WTC11 (cell line): Measurements from ENCODE around the gene CACNB1. TPM values are rescaled to one million over a fixed set of nuclear protein-coding genes. Genes with fewer than 3 reads are reported as not detected.

Experiments
- ATAC-seq: fragments of 200-7000 bp; cut with Tn5 transposase; 2 replicates; pipeline ENCODE4 v1.10.0; 2021; ENCODE audit warnings: mild to moderate bottlenecking, moderate library complexity
- CTCF ChIA-PET: fragments of 300-600 bp; sonication (Branson Sonifier 250); formaldehyde crosslinking; loops from one replicate; lab custom pipeline; 2021; ENCODE audit warnings: antibody characterized with exemption; lab: Charles Lee
- POLR2A ChIA-PET: fragments of 350-600 bp; sonication (Branson Sonifier 250); formaldehyde crosslinking; loops from one replicate; lab custom pipeline; 2021; ENCODE audit warnings: antibody characterized with exemption; lab: Charles Lee
- DNase-seq: peaks from one replicate; pipeline ENCODE4 v3.0.0; 2021; ENCODE audit warnings: low spot score
- H3K27ac Mint-ChIP-seq: 2 replicates; pipeline ENCODE4 v1.8.0; 2021; ENCODE audit warnings: mixed read lengths
- H3K27me3 Mint-ChIP-seq: 2 replicates; pipeline ENCODE4 v1.8.0; 2021; ENCODE audit warnings: low read depth, mild to moderate bottlenecking, moderate library complexity, mixed read lengths
- H3K36me3 Mint-ChIP-seq: 2 replicates; pipeline ENCODE4 v1.8.0; 2021; ENCODE audit warnings: mixed read lengths
- H3K4me1 Mint-ChIP-seq: 2 replicates; pipeline ENCODE4 v1.8.0; 2022; ENCODE audit warnings: mixed read lengths
- H3K4me3 Mint-ChIP-seq: 2 replicates; pipeline ENCODE4 v1.8.0; 2021; ENCODE audit warnings: mild to moderate bottlenecking, moderate library complexity, mixed read lengths
- H3K9me3 Mint-ChIP-seq: 2 replicates; pipeline ENCODE4 v1.8.0; 2021; ENCODE audit warnings: mixed read lengths
- AR ChIP-seq: fragments of 250-450 bp; sonication (Bioruptor Pico); IDR thresholded peaks from 2 replicates; pipeline ENCODE4 v1.9.0; 2021; ENCODE audit warnings: mild to moderate bottlenecking
- ATF1 ChIP-seq: sonication (generic); formaldehyde crosslinking; IDR thresholded peaks from 2 replicates; pipeline ENCODE4 v1.8.1; 2023; ENCODE audit warnings: mild to moderate bottlenecking, moderate library complexity, missing genetic modification reagents
- ATF3 ChIP-seq: sonication (generic); formaldehyde crosslinking; conservative IDR thresholded peaks from 2 replicates; pipeline ENCODE4 v1.8.1; 2022; ENCODE audit warnings: mild to moderate bottlenecking, missing genetic modification reagents
- E2F1 ChIP-seq: sonication (generic); formaldehyde crosslinking; IDR thresholded peaks from 2 replicates; pipeline ENCODE4 v1.8.0; 2022; ENCODE audit warnings: mild to moderate bottlenecking, missing genetic modification reagents
- FOXP1 ChIP-seq: sonication (generic); formaldehyde crosslinking; IDR thresholded peaks from 2 replicates; pipeline ENCODE4 v1.8.0; 2022; ENCODE audit warnings: missing genetic modification reagents, mild to moderate bottlenecking, moderate library complexity, borderline replicate concordance
- FOXP4 ChIP-seq: sonication (generic); formaldehyde crosslinking; IDR thresholded peaks from 2 replicates; pipeline ENCODE4 v1.8.0; 2022; ENCODE audit warnings: mild to moderate bottlenecking, missing genetic modification reagents
- GTF2I ChIP-seq: fragments of 250-450 bp; sonication (Bioruptor Pico); conservative IDR thresholded peaks from 2 replicates; pipeline ENCODE4 v1.4.0; 2021; ENCODE audit warnings: mild to moderate bottlenecking
- IRF1 ChIP-seq: sonication (generic); formaldehyde crosslinking; IDR thresholded peaks from 2 replicates; pipeline ENCODE4 v1.8.0; 2023; ENCODE audit warnings: missing genetic modification reagents
- IRF2 ChIP-seq: sonication (generic); formaldehyde crosslinking; IDR thresholded peaks from 2 replicates; pipeline ENCODE4 v1.8.0; 2022; ENCODE audit warnings: low read depth, missing genetic modification reagents, borderline replicate concordance
- MXD4 ChIP-seq: fragments of 250-450 bp; sonication (Bioruptor Pico); IDR thresholded peaks from 2 replicates; pipeline ENCODE4 v1.8.0; 2021; ENCODE audit warnings: mild to moderate bottlenecking, moderate library complexity, borderline replicate concordance
- NFATC4 ChIP-seq: fragments of 250-450 bp; sonication (Bioruptor Pico); IDR thresholded peaks from 2 replicates; pipeline ENCODE4 v1.9.0; 2021; ENCODE audit warnings: mild to moderate bottlenecking
- NFYB ChIP-seq: sonication (generic); formaldehyde crosslinking; conservative IDR thresholded peaks from 2 replicates; pipeline ENCODE4 v1.8.0; 2022; ENCODE audit warnings: low read depth, missing genetic modification reagents
- NR2C2 ChIP-seq: sonication (generic); formaldehyde crosslinking; IDR thresholded peaks from 2 replicates; pipeline ENCODE4 v1.8.0; 2022; ENCODE audit warnings: mild to moderate bottlenecking, missing genetic modification reagents
- TP53 ChIP-seq: sonication (generic); formaldehyde crosslinking; IDR thresholded peaks from 2 replicates; pipeline ENCODE4 v1.8.1; 2023; ENCODE audit warnings: mild to moderate bottlenecking, missing genetic modification reagents
- ZNF138 ChIP-seq: sonication (generic); formaldehyde crosslinking; conservative IDR thresholded peaks from 2 replicates; pipeline ENCODE4 v1.8.1; 2022; ENCODE audit warnings: mild to moderate bottlenecking, moderate library complexity, missing genetic modification reagents
- ZNF232 ChIP-seq: sonication (generic); formaldehyde crosslinking; IDR thresholded peaks from 2 replicates; pipeline ENCODE4 v1.8.0; 2022; ENCODE audit warnings: mild to moderate bottlenecking, missing genetic modification reagents
- ZNF281 ChIP-seq: sonication (generic); formaldehyde crosslinking; IDR thresholded peaks from 2 replicates; pipeline ENCODE4 v1.8.0; 2023; ENCODE audit warnings: mild to moderate bottlenecking, missing genetic modification reagents
- ZNF425 ChIP-seq: fragments of 250-450 bp; sonication (Bioruptor Pico); conservative IDR thresholded peaks from 2 replicates; pipeline ENCODE4 v1.9.0; 2021; ENCODE audit warnings: mild to moderate bottlenecking
- ZNF671 ChIP-seq: fragments of 250-450 bp; sonication (Bioruptor Pico); IDR thresholded peaks from 2 replicates; pipeline ENCODE4 v1.8.0; 2021; ENCODE audit warnings: mild to moderate bottlenecking
- total RNA-seq: library from RNA; stranded (reverse); gene quantifications from 3 replicates; pipeline ENCODE4 v1.2.3, GENCODE V29; 2021
- TF ChIP-seq, protein P1 (sequence below): sonication (generic); formaldehyde crosslinking; IDR thresholded peaks from 2 replicates; pipeline ENCODE4 v1.8.0; 2023; ENCODE audit warnings: missing genetic modification reagents, mild to moderate bottlenecking, borderline replicate concordance

Gene CACNB1
- total RNA-seq, 1 experiment from 2014 or later = 17.0 TPM

- H3K4me1 Mint-ChIP-seq = peaks cover 14% of the 10 kb centered on the region
- ChIA-PET CTCF (interaction anchor here (1.0 to 3.3 kb wide), 11 partner anchors 11 to 44 kb away, joined by 3 to 44 read pairs (median 5); no protein-coding TSS in a partner anchor), POLR2A (no interaction called here)
- no peaks in the 10 kb centered on the region for H3K9me3 Mint-ChIP-seq
- TF ChIP-seq ZNF425 (CRISPR knock-in tag) (no peak), NFYB (no peak), TP53 (no peak), FOXP1 (CRISPR knock-in tag) (no peak), MXD4 (CRISPR knock-in tag) (no peak), GTF2I (CRISPR knock-in tag) (no peak), NFATC4 (no peak), AR (CRISPR knock-in tag) (no peak), FOXP4 (CRISPR knock-in tag) (no peak), IRF1 (no peak), ZNF138 (no peak), ATF1 (CRISPR knock-in tag) (no peak), E2F1 (CRISPR knock-in tag) (no peak), ATF3 (no peak), ZNF232 (CRISPR knock-in tag) (no peak), ZNF281 (CRISPR knock-in tag) (no peak), ZNF671 (CRISPR knock-in tag) (no peak), NR2C2 (CRISPR knock-in tag) (no peak), IRF2 (CRISPR knock-in tag) (no peak)
- TF ChIP-seq, protein P1, sequence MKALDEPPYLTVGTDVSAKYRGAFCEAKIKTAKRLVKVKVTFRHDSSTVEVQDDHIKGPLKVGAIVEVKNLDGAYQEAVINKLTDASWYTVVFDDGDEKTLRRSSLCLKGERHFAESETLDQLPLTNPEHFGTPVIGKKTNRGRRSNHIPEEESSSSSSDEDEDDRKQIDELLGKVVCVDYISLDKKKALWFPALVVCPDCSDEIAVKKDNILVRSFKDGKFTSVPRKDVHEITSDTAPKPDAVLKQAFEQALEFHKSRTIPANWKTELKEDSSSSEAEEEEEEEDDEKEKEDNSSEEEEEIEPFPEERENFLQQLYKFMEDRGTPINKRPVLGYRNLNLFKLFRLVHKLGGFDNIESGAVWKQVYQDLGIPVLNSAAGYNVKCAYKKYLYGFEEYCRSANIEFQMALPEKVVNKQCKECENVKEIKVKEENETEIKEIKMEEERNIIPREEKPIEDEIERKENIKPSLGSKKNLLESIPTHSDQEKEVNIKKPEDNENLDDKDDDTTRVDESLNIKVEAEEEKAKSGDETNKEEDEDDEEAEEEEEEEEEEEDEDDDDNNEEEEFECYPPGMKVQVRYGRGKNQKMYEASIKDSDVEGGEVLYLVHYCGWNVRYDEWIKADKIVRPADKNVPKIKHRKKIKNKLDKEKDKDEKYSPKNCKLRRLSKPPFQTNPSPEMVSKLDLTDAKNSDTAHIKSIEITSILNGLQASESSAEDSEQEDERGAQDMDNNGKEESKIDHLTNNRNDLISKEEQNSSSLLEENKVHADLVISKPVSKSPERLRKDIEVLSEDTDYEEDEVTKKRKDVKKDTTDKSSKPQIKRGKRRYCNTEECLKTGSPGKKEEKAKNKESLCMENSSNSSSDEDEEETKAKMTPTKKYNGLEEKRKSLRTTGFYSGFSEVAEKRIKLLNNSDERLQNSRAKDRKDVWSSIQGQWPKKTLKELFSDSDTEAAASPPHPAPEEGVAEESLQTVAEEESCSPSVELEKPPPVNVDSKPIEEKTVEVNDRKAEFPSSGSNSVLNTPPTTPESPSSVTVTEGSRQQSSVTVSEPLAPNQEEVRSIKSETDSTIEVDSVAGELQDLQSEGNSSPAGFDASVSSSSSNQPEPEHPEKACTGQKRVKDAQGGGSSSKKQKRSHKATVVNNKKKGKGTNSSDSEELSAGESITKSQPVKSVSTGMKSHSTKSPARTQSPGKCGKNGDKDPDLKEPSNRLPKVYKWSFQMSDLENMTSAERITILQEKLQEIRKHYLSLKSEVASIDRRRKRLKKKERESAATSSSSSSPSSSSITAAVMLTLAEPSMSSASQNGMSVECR = no peak
- no peaks in the 10 kb centered on the region for H3K36me3 Mint-ChIP-seq
- peaks cover 59% of the 10 kb centered on the region for H3K27me3 Mint-ChIP-seq
- no peak overlapping the region for H3K4me3 Mint-ChIP-seq
- DNase-seq (no peak), ATAC-seq (no peak)
- no peak overlapping the region for H3K27ac Mint-ChIP-seq
Measured at GRCh38 chr17:39218906-39219305, 21.4 kb upstream of the CACNB1 start.
